Mesothelial cell of epicardium (in vitro differentiated cells): ENCODE measurements around the gene PHF21A. TPM values are rescaled to one million over a fixed set of nuclear protein-coding genes. Genes with fewer than 3 reads are reported as not detected.
A peak's percentile ranks its signal among the peaks of the same experiment; 100 is the strongest.

ENCODE experiments used
- DNase-seq, 2 experiments: peaks; one replicate each; pipeline ENCODE4 v3.0.0; 2021; ENCODE audit warnings: low spot score in 2 of 2; ENCODE audit not compliant: unreplicated experiment in 2 of 2
- H3K27ac Mint-ChIP-seq: 2 replicates; pipeline ENCODE4 v1.8.0; 2021; ENCODE audit warnings: mixed read lengths
- H3K27me3 Mint-ChIP-seq: 2 replicates; pipeline ENCODE4 v1.8.0; 2021; ENCODE audit warnings: low read depth, mixed read lengths
- H3K36me3 Mint-ChIP-seq: 2 replicates; pipeline ENCODE4 v1.8.0; 2021; ENCODE audit warnings: mixed read lengths
- H3K4me1 Mint-ChIP-seq: 2 replicates; pipeline ENCODE4 v1.8.0; 2021; ENCODE audit warnings: mixed read lengths
- H3K4me3 Mint-ChIP-seq: 2 replicates; pipeline ENCODE4 v1.8.0; 2021; ENCODE audit warnings: mild to moderate bottlenecking, moderate library complexity, mixed read lengths
- H3K9me3 Mint-ChIP-seq: 2 replicates; pipeline ENCODE4 v1.8.0; 2021; ENCODE audit warnings: mixed read lengths
- total RNA-seq: library from RNA; stranded (reverse); gene quantifications from 3 replicates; pipeline ENCODE4 v1.2.1, GENCODE V29; 2021
- TF ChIP-seq, protein P1 (sequence below): fragments of 200-600 bp; sonication (generic); IDR thresholded peaks from one replicate; pipeline ENCODE4 v1.5.0; 2021; ENCODE audit warnings: antibody characterized with exemption; ENCODE audit not compliant: unreplicated experiment

PHF21A gene
- total RNA-seq, 1 donor from 2014 or later = 106 TPM

GRCh38 chr11:45899086-45899447, 222.2 kb downstream of the PHF21A start:
- peaks cover 11% of the 10 kb centered on the region for H3K4me1 Mint-ChIP-seq
- TF ChIP-seq, protein P1, sequence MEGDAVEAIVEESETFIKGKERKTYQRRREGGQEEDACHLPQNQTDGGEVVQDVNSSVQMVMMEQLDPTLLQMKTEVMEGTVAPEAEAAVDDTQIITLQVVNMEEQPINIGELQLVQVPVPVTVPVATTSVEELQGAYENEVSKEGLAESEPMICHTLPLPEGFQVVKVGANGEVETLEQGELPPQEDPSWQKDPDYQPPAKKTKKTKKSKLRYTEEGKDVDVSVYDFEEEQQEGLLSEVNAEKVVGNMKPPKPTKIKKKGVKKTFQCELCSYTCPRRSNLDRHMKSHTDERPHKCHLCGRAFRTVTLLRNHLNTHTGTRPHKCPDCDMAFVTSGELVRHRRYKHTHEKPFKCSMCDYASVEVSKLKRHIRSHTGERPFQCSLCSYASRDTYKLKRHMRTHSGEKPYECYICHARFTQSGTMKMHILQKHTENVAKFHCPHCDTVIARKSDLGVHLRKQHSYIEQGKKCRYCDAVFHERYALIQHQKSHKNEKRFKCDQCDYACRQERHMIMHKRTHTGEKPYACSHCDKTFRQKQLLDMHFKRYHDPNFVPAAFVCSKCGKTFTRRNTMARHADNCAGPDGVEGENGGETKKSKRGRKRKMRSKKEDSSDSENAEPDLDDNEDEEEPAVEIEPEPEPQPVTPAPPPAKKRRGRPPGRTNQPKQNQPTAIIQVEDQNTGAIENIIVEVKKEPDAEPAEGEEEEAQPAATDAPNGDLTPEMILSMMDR = no peak
- H3K27ac Mint-ChIP-seq = peak overlapping the region; percentile 61
- no peak for DNase-seq
- H3K36me3 Mint-ChIP-seq = no peaks in the 10 kb centered on the region
- no peaks in the 10 kb centered on the region for H3K9me3 Mint-ChIP-seq
- peaks cover 5% of the 10 kb centered on the region for H3K27me3 Mint-ChIP-seq
- H3K4me3 Mint-ChIP-seq = peak overlapping the region; percentile 69

DNA sequence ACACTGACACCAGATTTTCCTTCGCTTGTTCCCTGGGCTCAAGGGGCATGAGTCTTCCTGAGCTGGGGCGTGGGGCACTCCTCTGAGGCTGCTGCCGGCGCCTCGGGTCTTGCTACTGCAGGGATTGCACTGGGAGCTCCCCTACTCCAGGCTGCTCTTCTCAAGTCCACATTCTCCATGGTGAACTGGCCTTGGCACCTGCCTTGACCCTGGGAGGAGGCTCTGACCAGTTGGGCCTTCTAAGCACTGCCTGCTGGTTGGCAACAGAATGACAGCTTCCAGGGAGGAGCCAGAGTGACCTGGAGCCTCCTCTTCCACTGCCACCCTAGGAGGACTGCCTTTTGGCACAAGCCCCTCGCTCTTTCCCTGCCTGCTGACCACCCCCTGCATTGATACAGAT, 223.7 kb downstream of the PHF21A start:
- H3K4me1 Mint-ChIP-seq = peaks cover 11% of the 10 kb centered on the region
- H3K9me3 Mint-ChIP-seq = no peaks in the 10 kb centered on the region

GRCh38 chr11:45896422-45896984, 224.8 kb downstream of the PHF21A start:
- TF ChIP-seq, protein P1 = no peak
- H3K36me3 Mint-ChIP-seq = no peaks in the 10 kb centered on the region
- peaks cover 8% of the 10 kb centered on the region for H3K27me3 Mint-ChIP-seq
- DNase-seq = peak in 1 of 2 experiments; percentile 49
- H3K9me3 Mint-ChIP-seq = no peaks in the 10 kb centered on the region
- H3K4me1 Mint-ChIP-seq = peaks cover 11% of the 10 kb centered on the region
- H3K4me3 Mint-ChIP-seq = no peak overlapping the region
- H3K27ac Mint-ChIP-seq = no peak overlapping the region

More for the DNA sequence above, 223.7 kb downstream of the PHF21A start:
- no peak for DNase-seq
- Mint-ChIP-seq H3K36me3 (no peaks in the 10 kb centered on the region), H3K27me3 (peaks cover 5% of the 10 kb centered on the region), H3K4me3 (no peak overlapping the region), H3K27ac (no peak overlapping the region)
- TF ChIP-seq, protein P1 = no peak

- no peaks in the 10 kb centered on the region for H3K9me3 Mint-ChIP-seq
- H3K27me3 Mint-ChIP-seq = peaks cover 6% of the 10 kb centered on the region
- no peak overlapping the region for H3K4me3 Mint-ChIP-seq
- DNase-seq = no peak
- no peak overlapping the region for H3K27ac Mint-ChIP-seq
- TF ChIP-seq, protein P1 = no peak
- no peaks in the 10 kb centered on the region for H3K36me3 Mint-ChIP-seq
- H3K4me1 Mint-ChIP-seq = peaks cover 7% of the 10 kb centered on the region
These were observed 225.5 kb downstream of the PHF21A start for GRCh38 chr11:45895553-45896259.

GRCh38 chr11:45894555-45895247, 226.6 kb downstream of the PHF21A start:
- no peaks in the 10 kb centered on the region for H3K36me3 Mint-ChIP-seq
- H3K9me3 Mint-ChIP-seq = no peaks in the 10 kb centered on the region
- H3K4me1 Mint-ChIP-seq = peaks cover 4% of the 10 kb centered on the region
- TF ChIP-seq, protein P1 = no peak
- no peak for DNase-seq
- H3K4me3 Mint-ChIP-seq = no peak overlapping the region
- no peak overlapping the region for H3K27ac Mint-ChIP-seq
- H3K27me3 Mint-ChIP-seq = peaks cover 12% of the 10 kb centered on the region
